Activated naive CD4-positive, alpha-beta T cell treated with anti-CD3 and anti-CD28 coated beads, Interleukin-2, amount 10 ng/mL, durations not matched to agents 7 days and 5 days (primary cell): Measurements from ENCODE around the gene CCDC6.

Experiments used
- CTCF ChIA-PET: fragments of 350-600 bp; sonication (Branson Sonifier 250); formaldehyde crosslinking; loops from one replicate; lab custom pipeline; 2021; ENCODE audit warnings: antibody characterized with exemption; lab: Charles Lee
- DNase-seq: peaks from one replicate; pipeline ENCODE4 v3.0.0-alpha.2; 2020
- H3K27ac Mint-ChIP-seq: one replicate; pipeline ENCODE4 v1.8.0; 2021; ENCODE audit warnings: mild to moderate bottlenecking, moderate library complexity, mixed read lengths
- H3K27me3 Mint-ChIP-seq: one replicate; pipeline ENCODE4 v1.8.0; 2021; ENCODE audit warnings: mild to moderate bottlenecking, mixed read lengths
- H3K36me3 Mint-ChIP-seq: one replicate; pipeline ENCODE4 v1.8.0; 2021; ENCODE audit warnings: mixed read lengths
- H3K4me1 Mint-ChIP-seq: one replicate; pipeline ENCODE4 v1.8.0; 2021; ENCODE audit warnings: mixed read lengths
- H3K4me3 Mint-ChIP-seq: one replicate; pipeline ENCODE4 v1.8.0; 2021; ENCODE audit warnings: mild to moderate bottlenecking, moderate library complexity, mixed read lengths
- H3K9me3 Mint-ChIP-seq: one replicate; pipeline ENCODE4 v1.8.0; 2021; ENCODE audit warnings: mixed read lengths

CCDC6 gene

GRCh38 chr10:59868696-59869593 lies 37.4 kb downstream of the CCDC6 start:
- Mint-ChIP-seq H3K27me3 (no peaks in the 10 kb centered on the region), H3K4me1 (peaks cover 35% of the 10 kb centered on the region), H3K36me3 (peaks cover 3% of the 10 kb centered on the region), H3K4me3 (no peak overlapping the region), H3K9me3 (no peaks in the 10 kb centered on the region), H3K27ac (no peak overlapping the region)
- no peak for DNase-seq
- CTCF ChIA-PET = interaction anchor here (1.2 to 4.8 kb wide), 3 partner anchors 37 to 39 kb away, joined by 4 to 37 read pairs (median 6); partner anchors contain the start of gene CCDC6

- Mint-ChIP-seq H3K4me3 (no peak overlapping the region), H3K4me1 (peaks cover 25% of the 10 kb centered on the region), H3K27me3 (no peaks in the 10 kb centered on the region), H3K36me3 (no peaks in the 10 kb centered on the region), H3K9me3 (no peaks in the 10 kb centered on the region), H3K27ac (no peak overlapping the region)
- no peak for DNase-seq
- CTCF ChIA-PET = interaction anchor here (1.2 to 1.8 kb wide), 3 partner anchors 10 to 41 kb away, joined by 4 to 6 read pairs (median 4); partner anchors contain the start of gene CCDC6
These were observed 38.8 kb downstream of the CCDC6 start for GRCh38 chr10:59867590-59867989.

- Mint-ChIP-seq H3K27me3 (no peaks in the 10 kb centered on the region), H3K27ac (no peak overlapping the region), H3K9me3 (no peaks in the 10 kb centered on the region), H3K4me1 (peaks cover 18% of the 10 kb centered on the region), H3K4me3 (no peak overlapping the region), H3K36me3 (peaks cover 9% of the 10 kb centered on the region)
- no peak for DNase-seq
- CTCF ChIA-PET = interaction anchor here (0.6 to 4.8 kb wide), 28 partner anchors 8 to 581 kb away, joined by 3 to 94 read pairs (median 4); partner anchors contain the start of gene CCDC6
These were observed 41.3 kb downstream of the CCDC6 start for GRCh38 chr10:59865101-59865500.

DNA sequence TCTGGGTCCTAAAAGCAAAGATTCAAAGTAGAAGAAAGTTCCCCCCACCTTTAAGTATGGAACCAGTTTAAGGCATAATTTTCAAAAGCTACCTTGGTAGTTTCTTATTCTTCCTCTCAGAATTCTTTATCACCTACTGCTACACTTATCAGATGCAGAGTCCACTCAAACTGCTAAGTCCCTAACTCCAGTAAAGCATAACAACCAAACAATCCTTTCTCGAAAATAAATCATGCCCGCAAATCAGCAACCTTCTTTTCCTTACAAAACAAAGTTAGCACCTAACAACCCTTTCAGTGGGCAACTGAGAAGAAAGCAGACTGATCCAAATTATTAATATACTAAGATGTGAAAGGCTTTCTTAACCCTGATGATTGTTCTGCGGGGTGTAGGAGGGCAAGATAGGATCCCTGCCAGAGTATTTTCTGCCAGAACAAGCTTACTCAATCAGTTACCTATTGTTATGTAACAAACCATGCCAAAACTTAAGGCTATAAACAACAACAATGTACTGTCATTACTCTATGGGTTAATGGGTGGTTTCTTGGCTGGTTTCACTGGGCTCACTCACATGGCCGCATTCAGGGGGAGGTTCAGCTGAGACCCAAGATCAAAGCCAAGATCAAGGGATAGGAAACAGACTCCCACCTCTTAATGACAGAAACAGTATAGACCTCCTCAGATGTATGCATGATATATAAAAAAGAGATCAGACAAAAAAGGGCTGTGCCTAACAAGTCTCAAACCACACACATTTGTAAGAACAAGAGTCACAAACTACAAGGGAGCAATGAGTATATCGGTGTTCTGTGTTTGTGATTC lies 42.0 kb downstream of the CCDC6 start:
- no peak overlapping the region for H3K27ac Mint-ChIP-seq
- H3K9me3 Mint-ChIP-seq = no peaks in the 10 kb centered on the region
- no peak overlapping the region for H3K4me3 Mint-ChIP-seq
- H3K4me1 Mint-ChIP-seq = peaks cover 18% of the 10 kb centered on the region
- H3K27me3 Mint-ChIP-seq = no peaks in the 10 kb centered on the region
- CTCF ChIA-PET = interaction anchor here (0.6 to 4.8 kb wide), 25 partner anchors 8 to 582 kb away, joined by 3 to 94 read pairs (median 4); partner anchors contain the start of gene CCDC6
- peaks cover 12% of the 10 kb centered on the region for H3K36me3 Mint-ChIP-seq
- no peak for DNase-seq

- H3K4me3 Mint-ChIP-seq = no peak overlapping the region
These were observed 46.8 kb downstream of the CCDC6 start for GRCh38 chr10:59859570-59859969.

GRCh38 chr10:59857921-59858320 lies 48.4 kb downstream of the CCDC6 start:
- H3K4me1 Mint-ChIP-seq = peaks cover 2% of the 10 kb centered on the region
- no peak overlapping the region for H3K4me3 Mint-ChIP-seq
- no peak for DNase-seq
- H3K36me3 Mint-ChIP-seq = peaks cover 21% of the 10 kb centered on the region
- CTCF ChIA-PET = no interaction called here
- peaks cover 4% of the 10 kb centered on the region for H3K9me3 Mint-ChIP-seq
- H3K27me3 Mint-ChIP-seq = no peaks in the 10 kb centered on the region
- no peak overlapping the region for H3K27ac Mint-ChIP-seq

More at GRCh38 chr10:59859570-59859969, 46.8 kb downstream of the CCDC6 start:
- no peak for DNase-seq
- peaks cover 6% of the 10 kb centered on the region for H3K4me1 Mint-ChIP-seq
- peaks cover 2% of the 10 kb centered on the region for H3K9me3 Mint-ChIP-seq
- CTCF ChIA-PET = no interaction called here
- peaks cover 17% of the 10 kb centered on the region for H3K36me3 Mint-ChIP-seq
- H3K27me3 Mint-ChIP-seq = no peaks in the 10 kb centered on the region
- no peak overlapping the region for H3K27ac Mint-ChIP-seq

GRCh38 chr10:59857049-59857448 lies 49.3 kb downstream of the CCDC6 start:
- CTCF ChIA-PET = interaction anchor here (1.4 kb wide), 1 partner anchor 8 kb away, joined by 3 read pairs; no protein-coding TSS in a partner anchor
- H3K4me1 Mint-ChIP-seq = peaks cover 6% of the 10 kb centered on the region
- H3K9me3 Mint-ChIP-seq = peaks cover 4% of the 10 kb centered on the region
- peaks cover 24% of the 10 kb centered on the region for H3K36me3 Mint-ChIP-seq
- H3K4me3 Mint-ChIP-seq = no peak overlapping the region
- no peak for DNase-seq
- no peak overlapping the region for H3K27ac Mint-ChIP-seq
- no peaks in the 10 kb centered on the region for H3K27me3 Mint-ChIP-seq

- peaks cover 25% of the 10 kb centered on the region for H3K36me3 Mint-ChIP-seq
- no peak overlapping the region for H3K4me3 Mint-ChIP-seq
- no peaks in the 10 kb centered on the region for H3K27me3 Mint-ChIP-seq
- H3K4me1 Mint-ChIP-seq = peaks cover 6% of the 10 kb centered on the region
- no peak for DNase-seq
- H3K9me3 Mint-ChIP-seq = peaks cover 4% of the 10 kb centered on the region
- H3K27ac Mint-ChIP-seq = no peak overlapping the region
- CTCF ChIA-PET = interaction anchor here (1.4 kb wide), 2 partner anchors 9 to 12 kb away, joined by 3 read pairs; no protein-coding TSS in a partner anchor
These were observed 50.3 kb downstream of the CCDC6 start for GRCh38 chr10:59856104-59856503.

GRCh38 chr10:59854571-59854970 lies 51.8 kb downstream of the CCDC6 start:
- Mint-ChIP-seq H3K4me1 (peaks cover 6% of the 10 kb centered on the region), H3K36me3 (peaks cover 21% of the 10 kb centered on the region), H3K27ac (no peak overlapping the region), H3K27me3 (no peaks in the 10 kb centered on the region), H3K4me3 (no peak overlapping the region), H3K9me3 (peaks cover 4% of the 10 kb centered on the region)
- no peak for DNase-seq
- CTCF ChIA-PET = interaction anchor here (4.1 kb wide), 1 partner anchor 10 kb away, joined by 15 read pairs; no protein-coding TSS in a partner anchor

- Mint-ChIP-seq H3K4me3 (no peak overlapping the region), H3K4me1 (peaks cover 6% of the 10 kb centered on the region), H3K9me3 (peaks cover 4% of the 10 kb centered on the region), H3K36me3 (peaks cover 26% of the 10 kb centered on the region), H3K27me3 (no peaks in the 10 kb centered on the region), H3K27ac (no peak overlapping the region)
- CTCF ChIA-PET = interaction anchor here (1.1 to 4.1 kb wide), 3 partner anchors 12 to 229 kb away, joined by 3 to 15 read pairs (median 3); no protein-coding TSS in a partner anchor
- DNase-seq = no peak
These were observed 53.7 kb downstream of the CCDC6 start for GRCh38 chr10:59852670-59853069.

GRCh38 chr10:59851864-59852263 lies 54.5 kb downstream of the CCDC6 start:
- Mint-ChIP-seq H3K27ac (no peak overlapping the region), H3K9me3 (peaks cover 4% of the 10 kb centered on the region), H3K4me3 (no peak overlapping the region), H3K4me1 (peaks cover 9% of the 10 kb centered on the region), H3K27me3 (no peaks in the 10 kb centered on the region), H3K36me3 (peaks cover 29% of the 10 kb centered on the region)
- CTCF ChIA-PET = interaction anchor here (0.9 to 4.1 kb wide), 4 partner anchors 13 to 228 kb away, joined by 3 to 15 read pairs (median 3); no protein-coding TSS in a partner anchor
- no peak for DNase-seq

DNA sequence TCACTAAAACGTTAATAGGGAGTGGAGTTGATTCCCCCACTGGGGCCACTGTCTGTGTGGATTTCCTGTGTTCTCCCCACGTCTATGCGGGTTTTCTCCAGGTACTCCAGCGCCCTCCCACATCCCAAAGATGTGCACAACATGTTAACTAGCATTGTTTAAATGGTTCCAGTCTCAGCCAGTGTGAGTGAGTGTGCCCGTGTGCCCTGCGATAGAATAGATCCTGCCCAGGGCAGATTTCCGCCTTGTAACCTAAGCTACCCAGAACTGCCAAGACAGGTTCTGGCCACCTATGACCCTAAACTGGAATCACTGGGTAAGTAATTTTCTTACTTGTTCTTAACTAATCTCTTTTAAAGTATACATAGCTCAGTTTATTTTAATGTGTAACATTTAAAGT lies 58.5 kb downstream of the CCDC6 start:
- Mint-ChIP-seq H3K27ac (no peak overlapping the region), H3K36me3 (peaks cover 44% of the 10 kb centered on the region), H3K4me3 (no peak overlapping the region), H3K4me1 (peaks cover 18% of the 10 kb centered on the region), H3K27me3 (no peaks in the 10 kb centered on the region), H3K9me3 (no peaks in the 10 kb centered on the region)
- no peak for DNase-seq
- CTCF ChIA-PET = interaction anchor here (0.9 kb wide), 1 partner anchor 17 kb away, joined by 3 read pairs; no protein-coding TSS in a partner anchor

- H3K36me3 Mint-ChIP-seq = peaks cover 46% of the 10 kb centered on the region
- no peak overlapping the region for H3K27ac Mint-ChIP-seq
- CTCF ChIA-PET = interaction anchor here (0.9 kb wide), 1 partner anchor 18 kb away, joined by 3 read pairs; no protein-coding TSS in a partner anchor
- no peaks in the 10 kb centered on the region for H3K27me3 Mint-ChIP-seq
- no peak overlapping the region for H3K4me3 Mint-ChIP-seq
- DNase-seq = no peak
- peaks cover 14% of the 10 kb centered on the region for H3K4me1 Mint-ChIP-seq
- H3K9me3 Mint-ChIP-seq = no peaks in the 10 kb centered on the region
These were observed 59.0 kb downstream of the CCDC6 start for GRCh38 chr10:59847326-59847725.
